GM12891 (cell line): ENCODE measurements around the gene YAE1.

Source experiments
- DNase-seq: peaks from one replicate; pipeline ENCODE4 v3.0.0; 2011; ENCODE audit warnings: low spot score; ENCODE audit not compliant: insufficient read length
- FAIRE-seq: peaks from 2 replicates; lab custom pipeline; 2011; peaks lifted over from hg19 to GRCh38; lab: Jason Lieb, UNC
- PAX5 ChIP-seq: IDR thresholded peaks from 2 replicates; pipeline ENCODE4 v1.6.1; 2011; ENCODE audit warnings: low read length, moderate library complexity, mild to moderate bottlenecking; ENCODE audit not compliant: insufficient read depth, severe bottlenecking
- POLR2A ChIP-seq: IDR thresholded peaks from 2 replicates; pipeline ENCODE4 v1.6.1; 2011; ENCODE audit warnings: low read depth, low read length, control low read depth
- POLR2AphosphoS5 ChIP-seq: IDR thresholded peaks from 2 replicates; pipeline ENCODE4 v1.6.1; 2011; ENCODE audit warnings: low read depth, low read length, control low read depth
- POU2F2 ChIP-seq: IDR thresholded peaks from 2 replicates; pipeline ENCODE4 v1.6.1; 2011; ENCODE audit warnings: low read depth, mild to moderate bottlenecking, control low read depth, low read length, moderate library complexity
- SPI1 ChIP-seq: IDR thresholded peaks from 2 replicates; pipeline ENCODE4 v1.6.1; 2011; ENCODE audit warnings: low read depth, low read length, control low read depth
- TAF1 ChIP-seq: IDR thresholded peaks from 2 replicates; pipeline ENCODE4 v1.6.1; 2011; ENCODE audit warnings: low read depth, low read length, control low read depth

The YAE1 gene

GRCh38 chr7:39554583-39555165, 11.5 kb upstream of the YAE1 start:
- FAIRE-seq (no peak), DNase-seq (no peak)
- TF ChIP-seq SPI1 (no peak), PAX5 (no peak), POLR2A (no peak), POU2F2 (no peak), TAF1 (no peak), POLR2AphosphoS5 (no peak)

- FAIRE-seq = no peak
- DNase-seq = no peak
- no peak for TF ChIP-seq TAF1
- TF ChIP-seq PAX5 = no peak
- TF ChIP-seq POU2F2 = no peak
Measured at GRCh38 chr7:39557222-39557621, 9.0 kb upstream of the YAE1 start.

GRCh38 chr7:39557911-39558310, 8.3 kb upstream of the YAE1 start:
- DNase-seq = no peak
- no peak for FAIRE-seq
- TF ChIP-seq SPI1 = no peak
- TF ChIP-seq TAF1 = no peak
- no peak for TF ChIP-seq POLR2A
- no peak for TF ChIP-seq POU2F2
- TF ChIP-seq POLR2AphosphoS5 = no peak
- TF ChIP-seq PAX5 = no peak

GRCh38 chr7:39560408-39560807, 5.8 kb upstream of the YAE1 start:
- DNase-seq (no peak), FAIRE-seq (no peak)
- TF ChIP-seq POU2F2 (no peak), POLR2A (no peak), POLR2AphosphoS5 (no peak), SPI1 (no peak), PAX5 (no peak), TAF1 (no peak)

GRCh38 chr7:39560997-39561396, 5.2 kb upstream of the YAE1 start:
- TF ChIP-seq POU2F2 = no peak
- no peak for TF ChIP-seq SPI1
- no peak for TF ChIP-seq TAF1
- no peak for TF ChIP-seq POLR2A
- TF ChIP-seq PAX5 = no peak
- TF ChIP-seq POLR2AphosphoS5 = no peak
- FAIRE-seq (no peak), DNase-seq (no peak)

GRCh38 chr7:39565538-39565937, 666 bp upstream of the YAE1 start:
- DNase-seq (no peak), FAIRE-seq (no peak)
- no peak for TF ChIP-seq PAX5
- TF ChIP-seq POU2F2 = no peak
- no peak for TF ChIP-seq POLR2A

- no peak for FAIRE-seq
- TF ChIP-seq PAX5 (no peak), SPI1 (no peak), TAF1 (no peak), POLR2A (no peak), POU2F2 (no peak), POLR2AphosphoS5 (no peak)
Measured at GRCh38 chr7:39567294-39567693, 1.1 kb downstream of the YAE1 start.

GRCh38 chr7:39574673-39575349, 8.6 kb downstream of the YAE1 start:
- TF ChIP-seq POLR2A (no peak), PAX5 (no peak), SPI1 (no peak), POLR2AphosphoS5 (no peak), POU2F2 (no peak), TAF1 (no peak)
- DNase-seq (no peak), FAIRE-seq (no peak)

More at GRCh38 chr7:39567294-39567693, 1.1 kb downstream of the YAE1 start:
- no peak for DNase-seq

- TF ChIP-seq TAF1 = no peak
- no peak for TF ChIP-seq POLR2A
- no peak for TF ChIP-seq SPI1
- TF ChIP-seq PAX5 = no peak
- TF ChIP-seq POU2F2 = no peak
- no peak for TF ChIP-seq POLR2AphosphoS5
- FAIRE-seq (no peak), DNase-seq (no peak)
Measured at GRCh38 chr7:39577229-39577874, 11.1 kb downstream of the YAE1 start.

- peak; percentile 63 for DNase-seq
- TF ChIP-seq POU2F2 (0 out of 2 replicates have a peak, but pooled peaks have one; percentile 30), TAF1 (no peak)
- peak; percentile 93 for FAIRE-seq
Measured at GRCh38 chr7:39580149-39580874, 14.1 kb downstream of the YAE1 start.

GRCh38 chr7:39582536-39582935, 16.3 kb downstream of the YAE1 start:
- DNase-seq (no peak), FAIRE-seq (no peak)
- TF ChIP-seq POLR2A (no peak), PAX5 (no peak), SPI1 (no peak), POLR2AphosphoS5 (no peak), POU2F2 (no peak), TAF1 (no peak)
